GM12864 (cell line): ENCODE data around the gene CXXC4.

ENCODE experiments used
- DNase-seq: peaks from one replicate; pipeline ENCODE4 v3.0.0-alpha.2; 2011; ENCODE audit warnings: low read depth
- H3K4me3 ChIP-seq: 2 replicates; pipeline ENCODE4 v1.5.1; 2011; ENCODE audit warnings: mild to moderate bottlenecking, low read depth, low read length, control low read depth
- CTCF ChIP-seq: IDR thresholded peaks from 2 replicates; pipeline ENCODE4 v1.5.1; 2011; ENCODE audit warnings: low read depth, mild to moderate bottlenecking, moderate library complexity, low read length, control low read depth, inconsistent platforms; ENCODE audit errors: missing control alignments

Gene CXXC4

DNA sequence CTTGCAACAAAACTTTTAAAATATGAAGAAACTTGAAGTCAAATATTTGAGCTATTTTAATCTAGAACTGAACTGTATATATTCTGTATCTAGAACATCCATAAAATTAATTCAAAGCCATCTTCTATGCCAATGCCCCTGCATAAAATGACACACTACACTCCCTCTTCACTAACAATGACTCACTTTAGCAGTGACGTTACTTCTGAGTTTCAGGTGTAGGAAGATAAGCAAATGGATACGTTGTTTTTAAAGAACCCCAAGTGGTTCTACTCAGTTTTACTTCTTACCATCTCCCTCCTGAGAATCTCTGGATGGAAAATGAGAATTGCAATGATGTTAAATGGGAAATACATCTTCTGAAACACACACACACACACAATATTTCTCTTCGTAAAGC lies 45.2 kb downstream of the CXXC4 start:
- no peak overlapping the region for H3K4me3 ChIP-seq
- DNase-seq, result no peak
- TF ChIP-seq CTCF, result no peak

GRCh38 chr4:104447294-104447693 lies 47.4 kb downstream of the CXXC4 start:
- no peak overlapping the region for H3K4me3 ChIP-seq
- no peak for TF ChIP-seq CTCF
- DNase-seq, result no peak

DNA sequence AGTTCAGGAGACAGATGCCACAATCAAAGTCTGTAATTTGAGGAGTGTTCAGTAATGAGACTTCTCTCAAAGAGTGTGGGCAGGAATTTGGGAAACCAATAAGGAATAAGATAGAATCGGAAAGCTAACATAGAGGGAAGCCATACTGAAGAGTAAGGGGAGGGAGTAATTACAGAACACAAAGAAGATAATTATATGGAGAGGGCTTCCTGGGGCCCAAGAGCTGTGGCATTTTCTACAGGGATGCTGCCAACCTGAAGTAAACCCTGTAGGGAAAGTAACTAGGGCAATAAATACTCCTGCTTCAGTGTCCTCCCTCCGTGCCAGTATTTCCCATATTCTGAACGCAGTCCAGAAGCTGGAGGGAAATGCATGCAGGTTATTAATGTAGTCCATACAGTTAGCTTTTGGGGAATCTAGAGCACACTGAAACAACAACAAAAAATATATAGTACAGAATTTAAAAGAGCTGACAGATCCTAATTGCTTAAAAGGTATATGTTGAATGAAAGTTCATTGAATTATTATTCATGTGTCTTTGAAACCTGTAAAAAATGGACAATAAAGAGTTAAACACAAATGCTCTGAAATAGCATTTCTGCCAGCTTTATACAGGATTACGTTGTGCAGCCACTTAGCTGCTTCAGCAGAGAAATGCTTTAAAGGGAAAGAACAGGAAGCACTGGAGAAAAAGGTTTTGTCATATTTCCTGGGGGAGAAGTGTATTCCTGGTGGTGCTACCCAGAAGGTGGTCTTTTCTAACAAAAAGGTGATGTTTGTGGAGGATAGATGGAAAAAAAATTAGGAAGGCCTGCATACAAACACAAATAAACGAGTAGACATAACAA lies 48.0 kb downstream of the CXXC4 start:
- no peak for TF ChIP-seq CTCF
- no peak overlapping the region for H3K4me3 ChIP-seq
- no peak for DNase-seq

- H3K4me3 ChIP-seq, result no peak overlapping the region
- no peak for DNase-seq
- TF ChIP-seq CTCF, result no peak
These were observed 50.0 kb downstream of the CXXC4 start for GRCh38 chr4:104444685-104445084.

GRCh38 chr4:104436542-104436941 lies 58.2 kb downstream of the CXXC4 start:
- no peak for TF ChIP-seq CTCF
- DNase-seq, result no peak
- no peak overlapping the region for H3K4me3 ChIP-seq

GRCh38 chr4:104429150-104429741 lies 65.4 kb downstream of the CXXC4 start:
- DNase-seq, result no peak
- no peak for TF ChIP-seq CTCF
- H3K4me3 ChIP-seq, result no peak overlapping the region
